Measurements from ENCODE around the gene COCH.
A peak's percentile ranks its signal among the peaks of the same experiment; 100 is the strongest.
"Not testable (repeated sequence)": the region's sequence is repeated elsewhere in the genome, so short reads cannot be mapped to it uniquely, and the experiment has no call there.

The COCH gene

DNA sequence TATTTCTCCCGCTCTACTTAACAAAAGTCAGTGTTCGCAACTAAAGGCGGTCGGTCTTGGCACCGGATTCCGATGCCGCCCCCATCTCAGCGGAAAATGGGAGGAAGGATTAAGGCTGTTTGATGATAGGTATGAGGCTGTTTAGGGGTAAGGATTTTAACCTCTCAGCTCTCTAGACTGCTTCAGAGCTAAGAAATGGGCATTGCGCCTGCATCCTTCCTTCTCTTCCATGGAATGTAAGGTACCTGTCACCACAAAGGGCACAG is 1.4 kb downstream of the COCH start:
- no peak for DNase-seq (ENCODE audit: low read depth)

DNA sequence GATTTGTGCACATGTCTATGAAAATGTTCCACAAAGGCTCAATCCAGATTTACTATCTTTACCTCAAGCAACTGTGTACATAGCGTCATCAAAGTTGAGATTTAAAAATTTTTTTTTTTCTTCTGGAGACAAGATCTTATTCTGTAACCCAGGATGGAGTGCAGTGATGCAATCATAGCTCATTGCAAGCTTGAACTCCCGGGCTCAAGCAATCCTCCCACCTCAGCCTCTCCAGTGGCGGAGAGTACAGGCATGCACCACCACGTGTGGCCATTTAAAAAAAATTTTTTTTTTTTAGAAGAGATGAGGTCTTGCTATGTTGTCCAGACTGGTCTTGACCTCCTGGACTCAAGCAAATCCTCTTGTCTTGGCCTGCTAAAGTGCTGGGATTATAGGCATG is 2.3 kb downstream of the COCH start:
- DNase-seq (ENCODE audit: low read depth) = no peak

DNA sequence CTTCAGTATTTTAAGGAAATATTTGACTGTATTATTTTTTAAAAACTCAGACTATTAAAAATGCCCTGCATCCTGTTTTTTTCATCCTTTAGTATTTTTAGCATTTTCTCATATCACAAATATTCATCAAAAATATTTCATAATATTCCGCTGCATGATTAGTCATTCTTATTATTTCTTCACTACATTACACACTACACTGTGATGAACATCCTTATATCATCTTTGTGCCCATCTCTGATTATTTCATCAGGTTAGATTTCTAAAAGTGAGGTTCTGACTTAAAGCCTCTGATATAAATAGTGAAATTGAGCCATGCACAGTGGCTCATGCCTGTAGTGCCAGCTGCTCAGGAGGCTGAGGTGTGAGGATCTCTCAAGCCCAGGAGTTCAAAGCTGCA is 8.1 kb downstream of the COCH start:
- no peak for DNase-seq (ENCODE audit: low read depth)

DNA sequence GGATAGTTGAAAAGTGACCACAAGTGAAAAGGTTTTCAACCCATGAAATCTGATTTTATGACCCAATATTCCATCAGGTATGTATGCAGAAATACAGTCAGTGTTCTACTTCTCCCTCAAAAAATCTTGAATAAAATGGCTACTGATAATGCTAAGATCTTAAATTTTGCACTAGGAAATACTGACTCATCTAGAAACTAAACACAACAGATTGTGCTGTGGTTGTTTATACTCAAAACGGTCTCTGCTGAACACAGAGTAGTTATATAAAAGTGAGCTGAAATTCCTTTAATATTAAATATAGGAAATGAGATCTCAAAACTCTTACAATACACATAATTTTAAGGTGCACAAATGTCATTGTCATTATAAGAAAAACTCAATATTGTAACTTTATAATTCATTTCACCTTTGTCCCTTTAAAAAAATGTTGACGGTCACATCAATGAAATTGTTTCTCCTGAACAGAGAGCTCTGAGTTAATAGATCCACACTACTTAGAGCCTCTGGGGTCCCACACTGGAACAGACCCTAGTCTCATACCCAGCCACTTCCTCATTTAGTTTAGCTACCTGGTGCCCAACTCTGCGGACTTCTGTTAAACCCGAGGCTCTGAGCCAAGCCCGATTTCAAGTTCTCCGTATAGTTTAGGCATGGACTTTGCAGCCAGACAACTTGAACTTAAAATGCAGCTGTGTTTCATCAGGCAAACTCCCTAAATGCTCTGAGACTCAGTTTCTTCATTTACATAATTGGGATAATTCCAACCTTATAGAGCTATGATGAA is 9.3 kb downstream of the COCH start:
- no peak for DNase-seq (ENCODE audit: low read depth)

DNA sequence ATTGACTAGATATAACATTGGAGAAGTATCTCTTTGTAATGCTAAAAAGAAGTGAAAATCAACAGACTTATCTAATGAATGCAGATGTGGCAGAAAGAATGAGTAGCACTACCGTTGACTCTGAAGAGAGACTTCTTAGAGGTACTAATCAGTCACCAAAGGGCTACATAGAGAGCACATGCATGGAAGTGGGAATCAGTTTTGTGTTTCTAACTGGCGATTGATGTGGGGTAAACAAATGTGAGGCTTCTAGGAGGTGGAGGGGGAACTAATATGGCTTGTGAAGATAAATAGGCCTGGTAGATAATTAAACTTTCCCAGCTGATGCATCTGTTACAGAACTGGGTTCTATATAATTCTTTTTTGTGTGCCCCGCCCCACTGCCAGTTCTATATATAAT is 10.5 kb downstream of the COCH start:
- no peak for DNase-seq (ENCODE audit: low read depth)

DNA sequence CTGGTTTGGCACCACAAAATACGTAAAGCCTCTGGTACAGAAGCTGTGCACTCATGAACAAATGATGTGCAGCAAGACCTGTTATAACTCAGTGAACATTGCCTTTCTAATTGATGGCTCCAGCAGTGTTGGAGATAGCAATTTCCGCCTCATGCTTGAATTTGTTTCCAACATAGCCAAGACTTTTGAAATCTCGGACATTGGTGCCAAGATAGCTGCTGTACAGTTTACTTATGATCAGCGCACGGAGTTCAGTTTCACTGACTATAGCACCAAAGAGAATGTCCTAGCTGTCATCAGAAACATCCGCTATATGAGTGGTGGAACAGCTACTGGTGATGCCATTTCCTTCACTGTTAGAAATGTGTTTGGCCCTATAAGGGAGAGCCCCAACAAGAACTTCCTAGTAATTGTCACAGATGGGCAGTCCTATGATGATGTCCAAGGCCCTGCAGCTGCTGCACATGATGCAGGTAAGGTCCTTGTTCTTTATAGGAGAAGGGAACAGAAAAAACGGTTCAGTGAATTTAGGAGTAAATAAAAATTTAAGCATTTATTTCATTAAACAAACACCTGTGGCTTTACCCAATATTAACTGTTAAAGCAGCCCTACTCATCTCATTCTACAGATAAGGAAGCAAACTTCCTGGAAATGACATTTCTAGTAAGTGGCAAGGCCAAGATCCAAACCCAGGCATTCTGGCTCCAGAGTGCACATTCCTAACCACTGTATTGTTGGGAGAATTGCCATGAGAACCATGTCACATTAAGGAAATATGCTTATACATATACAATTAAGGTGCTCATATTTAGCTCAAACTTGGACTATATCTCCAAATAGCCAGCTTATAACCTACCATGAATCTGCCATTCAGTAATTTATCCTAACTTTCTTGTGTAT is 11.7 kb downstream of the COCH start:
- DNase-seq (ENCODE audit: low read depth) = no peak

DNA sequence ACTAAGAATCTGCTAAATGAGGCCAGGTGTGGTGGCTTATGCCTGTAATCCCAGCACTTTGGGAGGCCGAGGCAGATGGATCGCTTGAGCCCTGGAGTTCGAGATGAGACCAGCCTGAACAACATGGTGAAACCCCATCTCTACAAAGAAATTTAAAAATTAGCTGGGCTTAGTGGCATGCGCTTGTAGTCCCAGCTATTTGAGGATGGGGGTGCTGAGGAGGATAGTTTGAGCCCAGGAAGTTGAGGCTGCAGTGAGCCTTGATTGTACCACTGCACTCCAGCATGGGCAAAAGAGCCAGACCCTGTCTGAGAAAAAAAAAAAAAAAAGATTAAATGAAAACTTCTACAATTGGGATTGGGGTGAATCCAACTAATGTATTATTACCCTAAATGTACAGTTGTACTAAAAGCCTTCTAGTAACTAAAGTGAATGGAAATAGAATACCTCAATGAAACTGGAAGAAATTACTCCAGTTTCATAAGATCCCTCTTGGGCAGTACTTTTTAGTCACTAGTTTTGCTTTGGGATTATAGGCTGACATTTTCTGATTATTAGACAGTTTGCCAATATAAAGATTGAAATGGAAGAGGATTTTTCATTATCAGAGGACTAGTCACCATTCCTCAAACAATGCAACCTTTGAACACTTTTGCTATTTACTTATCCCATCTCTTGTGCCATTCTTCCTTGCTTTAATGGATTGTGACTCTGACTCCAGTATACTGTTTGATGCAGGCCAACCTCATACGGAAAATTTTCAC is 14.3 kb downstream of the COCH start:
- no peak for DNase-seq (ENCODE audit: low read depth)

DNA sequence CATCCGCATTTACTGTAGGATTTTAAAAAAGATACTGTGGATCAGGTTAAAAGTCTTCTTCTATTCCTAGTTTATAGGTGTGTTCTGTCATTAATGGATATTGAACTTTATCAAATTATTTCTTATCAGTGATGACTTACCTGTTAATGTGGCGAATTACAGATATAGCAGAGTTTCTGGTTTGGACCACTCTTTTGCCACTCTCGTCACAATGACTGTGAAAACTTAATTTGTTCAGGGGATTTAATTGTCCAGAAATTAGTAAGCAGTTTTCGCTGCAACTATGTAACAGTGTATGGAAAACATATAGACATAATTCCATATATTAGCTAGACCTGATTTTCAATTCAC is 14.9 kb downstream of the COCH start:
- DNase-seq (ENCODE audit: low read depth) = no peak

DNA sequence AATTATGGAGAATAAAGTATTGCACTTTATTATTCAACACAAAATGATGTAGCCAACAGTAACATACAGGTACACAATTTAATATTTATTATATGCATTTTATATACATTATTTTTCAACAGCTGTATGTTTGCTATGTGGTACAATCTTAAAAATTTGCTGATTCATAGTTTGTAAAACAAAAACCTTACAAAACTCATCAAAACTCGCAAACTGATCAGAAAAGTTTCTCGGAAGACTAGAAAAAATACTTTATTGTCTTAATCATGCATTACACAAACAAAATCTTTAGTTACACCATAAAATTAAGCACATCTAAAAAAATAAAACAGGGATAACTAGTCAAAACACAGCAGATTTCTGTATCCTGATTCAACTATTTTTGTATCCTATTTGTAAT is 19.5 kb downstream of the COCH start:
- no peak for DNase-seq (ENCODE audit: low read depth)

DNA sequence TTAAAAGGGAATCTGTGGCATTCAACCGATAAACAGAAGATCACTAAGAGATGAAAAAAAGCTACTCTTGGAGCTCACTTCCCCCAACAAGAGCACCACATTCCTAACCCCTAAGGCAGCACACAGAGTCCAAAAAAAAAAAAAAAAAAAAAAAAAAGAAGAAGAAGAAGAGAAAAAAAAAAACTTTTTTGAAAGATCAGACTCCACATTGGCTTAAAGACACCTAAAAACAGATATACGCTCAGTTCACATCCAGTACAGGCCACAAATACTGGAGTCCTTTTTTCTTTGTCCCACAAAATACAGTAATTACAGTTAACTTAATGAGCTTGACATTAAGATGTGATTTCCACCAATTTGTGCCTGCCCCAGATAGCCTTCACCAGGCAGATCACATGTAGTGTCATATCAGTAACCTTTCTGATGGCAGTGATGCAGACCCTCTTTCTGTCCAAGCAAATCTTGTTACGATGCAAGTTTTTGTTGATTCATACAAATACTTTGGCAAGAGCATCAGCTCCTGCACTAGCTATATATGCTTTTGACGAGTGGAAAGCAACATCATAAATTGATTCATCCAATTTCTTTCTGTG is 20.7 kb downstream of the COCH start:
- no peak for DNase-seq (ENCODE audit: low read depth)

DNA sequence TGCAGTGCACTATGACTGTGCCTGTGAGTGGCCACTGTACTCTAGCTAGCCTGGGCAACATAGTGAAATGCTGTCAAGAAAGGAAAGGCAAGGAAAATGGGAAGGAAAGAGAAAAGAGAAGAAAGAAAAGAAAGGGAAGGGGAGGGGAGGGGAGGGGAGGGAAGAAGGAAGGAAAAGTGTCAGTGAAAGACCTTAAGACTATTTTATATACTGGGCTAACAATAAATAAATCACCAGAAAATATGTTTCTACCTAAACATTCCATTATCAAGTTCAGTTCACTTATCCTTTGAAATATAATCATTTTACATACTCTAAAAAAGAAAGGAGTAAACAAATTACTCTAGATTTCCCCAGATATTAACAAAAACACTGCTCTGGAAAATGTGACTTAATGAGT is 22.1 kb downstream of the COCH start:
- DNase-seq (ENCODE audit: low read depth) = no peak

DNA sequence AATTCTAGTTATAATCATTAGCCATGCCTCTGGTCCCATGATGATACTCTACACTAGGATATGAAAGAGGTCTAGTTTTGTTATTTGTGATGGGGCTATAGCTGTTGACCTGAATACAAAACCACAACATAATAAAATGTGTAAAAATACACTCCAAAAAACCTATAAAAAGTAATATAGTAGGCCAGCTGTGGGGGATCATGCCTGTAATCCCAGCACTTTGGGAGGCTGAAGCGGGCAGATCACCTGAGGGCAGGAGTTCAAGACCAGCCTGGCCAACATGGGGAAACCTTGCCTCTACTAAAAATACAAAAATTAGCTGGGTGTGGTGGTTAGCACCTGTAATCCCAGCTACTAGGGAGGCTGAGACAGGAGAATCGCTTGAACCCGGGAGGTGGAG is 22.8 kb downstream of the COCH start:
- not testable (repeated sequence) for DNase-seq (ENCODE audit: low read depth)

DNA sequence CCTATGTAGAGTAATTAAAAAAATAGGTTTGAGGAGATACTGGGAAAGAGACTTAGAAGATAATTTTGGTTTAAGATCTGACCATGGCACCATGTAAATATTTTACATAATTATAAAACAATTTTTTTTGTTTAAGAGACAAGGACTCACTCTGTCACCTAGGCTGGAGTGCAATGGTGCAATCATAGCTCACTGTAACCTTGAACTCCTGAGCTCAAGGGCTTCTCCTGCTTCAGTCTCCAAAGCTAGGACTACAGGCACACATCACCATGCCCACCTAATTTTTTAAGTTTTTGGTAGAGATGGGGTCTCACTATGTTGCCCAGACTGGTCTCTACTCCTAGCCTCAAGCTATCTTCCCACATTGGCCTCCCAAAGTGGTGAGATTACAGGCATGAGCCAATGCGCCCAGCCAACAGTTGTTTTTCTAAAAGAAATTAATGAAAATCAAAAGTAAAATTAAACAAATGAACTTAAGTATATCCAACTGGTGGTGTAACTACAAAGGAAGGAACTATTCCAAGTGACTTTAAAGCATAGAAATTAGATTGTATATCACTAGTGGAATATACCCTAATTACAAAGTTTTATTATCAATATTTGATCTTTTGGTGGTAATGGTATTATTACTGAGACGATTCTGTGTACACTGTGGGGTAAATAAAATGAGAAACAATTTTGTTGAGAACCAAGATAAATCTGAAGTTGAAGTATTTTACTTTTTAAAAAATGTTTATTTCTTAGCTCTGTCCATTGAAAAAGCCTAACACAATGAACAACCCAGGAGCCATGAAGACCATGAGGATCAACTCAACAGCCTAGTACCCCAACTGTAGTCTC is 29.1 kb downstream of the COCH start:
- no peak for DNase-seq (ENCODE audit: low read depth)

DNA sequence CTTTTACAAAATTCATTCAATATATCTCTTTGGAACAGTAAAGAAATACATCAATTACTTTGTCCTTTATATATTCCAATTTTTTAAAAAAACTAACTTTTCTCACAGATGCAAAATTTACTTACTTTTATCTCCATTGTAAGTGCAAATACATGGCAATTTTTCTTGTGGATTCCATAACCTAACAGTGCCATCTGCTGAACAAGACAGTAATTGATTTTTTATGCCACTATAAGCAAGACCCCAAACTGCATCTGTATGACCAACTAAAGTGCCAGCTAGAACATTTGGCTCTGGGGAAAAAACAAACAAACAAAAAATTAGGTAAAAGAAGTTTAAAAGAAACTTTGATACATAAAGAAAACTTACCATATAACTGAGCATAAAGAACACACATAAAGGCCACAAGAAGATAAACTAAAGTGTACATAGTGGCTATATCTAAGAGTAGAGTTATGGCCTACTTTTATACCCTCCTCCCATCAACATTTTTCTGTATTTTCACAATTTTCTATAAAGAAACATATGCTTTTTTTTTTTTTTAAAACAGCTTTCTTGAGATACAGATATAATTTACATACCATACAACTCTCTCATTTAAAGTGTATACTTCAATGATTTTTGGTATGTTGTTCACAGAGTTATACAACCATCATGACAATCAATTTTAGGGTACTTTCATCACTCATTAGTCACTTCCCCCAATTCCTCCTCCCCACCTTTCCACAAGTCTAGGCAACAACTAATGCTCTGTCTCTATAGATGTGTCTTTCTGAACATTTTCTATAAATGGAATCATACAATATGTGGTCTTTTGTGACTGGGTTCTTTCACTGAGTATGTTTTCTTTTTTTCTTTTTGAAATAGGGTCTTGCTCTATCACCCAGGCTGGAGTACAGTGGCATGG is 32.6 kb downstream of the COCH start:
- peak; percentile 42 for DNase-seq (ENCODE audit: low read depth)

DNA sequence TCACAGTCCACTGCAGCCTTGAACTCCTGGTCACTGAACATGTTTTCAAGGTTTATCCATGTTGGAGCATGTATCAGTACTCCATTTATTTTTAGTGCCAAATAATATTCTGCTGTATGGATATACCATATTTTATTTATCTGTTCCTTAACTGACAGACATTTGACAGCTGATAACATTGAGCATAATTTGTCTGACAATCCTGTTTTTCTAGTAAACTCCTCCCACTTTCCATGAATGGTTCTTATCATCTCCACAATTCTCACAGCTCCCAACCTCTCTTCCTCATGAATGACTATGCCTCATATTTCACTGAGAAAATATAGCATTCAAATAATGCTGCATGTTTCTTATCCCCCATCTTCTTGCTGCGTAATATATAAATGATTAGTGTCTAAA is 33.3 kb downstream of the COCH start:
- no peak for DNase-seq (ENCODE audit: low read depth)

DNA sequence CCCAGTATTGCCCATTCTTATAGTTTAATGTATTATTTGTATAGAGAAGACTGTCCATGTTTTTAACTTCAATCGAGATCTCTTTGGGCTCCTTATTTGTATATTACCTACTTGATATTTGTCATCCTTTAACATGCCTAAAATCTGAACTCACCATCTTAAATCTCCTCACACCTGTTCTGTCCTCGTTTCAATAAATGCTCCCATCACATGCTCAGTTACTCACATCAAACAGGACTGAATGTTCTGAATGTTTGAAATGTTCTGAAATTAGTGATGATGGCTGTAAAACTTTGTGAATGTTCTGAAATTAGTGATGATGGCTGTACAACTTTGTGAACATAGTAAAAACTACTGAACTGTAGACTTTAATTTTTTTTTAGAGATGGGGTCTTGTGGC is 34.5 kb downstream of the COCH start:
- no peak for DNase-seq (ENCODE audit: low read depth)

DNA sequence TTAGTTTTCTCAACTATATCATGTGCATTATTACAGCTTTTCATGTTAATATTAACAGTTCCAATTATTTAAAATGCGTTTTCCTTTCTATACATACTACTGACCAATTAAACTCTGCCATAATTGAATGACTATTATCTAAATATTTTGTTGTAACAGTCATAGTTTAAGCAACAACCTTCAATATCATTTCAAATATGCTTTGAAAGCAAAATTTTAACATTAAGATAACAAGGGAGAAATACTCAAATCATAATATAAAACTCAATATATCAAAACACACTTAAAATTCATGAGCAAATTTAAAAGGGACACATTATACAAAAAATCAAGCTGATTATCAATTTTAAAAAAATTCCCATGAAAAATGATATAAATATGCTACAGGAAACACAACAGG is 40.5 kb downstream of the COCH start:
- no peak for DNase-seq (ENCODE audit: low read depth)

DNA sequence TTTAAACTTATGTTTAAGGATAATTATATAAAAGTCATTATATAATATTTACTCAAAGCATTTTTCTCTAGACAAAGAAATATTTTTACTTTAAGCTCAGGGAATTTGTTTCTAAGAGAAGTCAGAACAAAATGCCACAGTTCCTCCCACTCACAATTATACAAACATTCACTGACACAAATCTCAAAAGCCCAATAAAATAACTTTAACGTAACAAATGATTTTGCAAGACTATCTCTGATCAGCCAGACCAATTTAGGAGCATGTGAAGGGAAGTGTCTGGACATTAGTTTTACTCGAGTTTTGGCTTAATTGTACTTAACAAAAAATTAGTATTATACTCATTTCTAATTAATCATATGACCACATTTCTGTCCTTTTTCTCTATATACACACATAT is 41.2 kb downstream of the COCH start:
- no peak for DNase-seq (ENCODE audit: low read depth)

DNA sequence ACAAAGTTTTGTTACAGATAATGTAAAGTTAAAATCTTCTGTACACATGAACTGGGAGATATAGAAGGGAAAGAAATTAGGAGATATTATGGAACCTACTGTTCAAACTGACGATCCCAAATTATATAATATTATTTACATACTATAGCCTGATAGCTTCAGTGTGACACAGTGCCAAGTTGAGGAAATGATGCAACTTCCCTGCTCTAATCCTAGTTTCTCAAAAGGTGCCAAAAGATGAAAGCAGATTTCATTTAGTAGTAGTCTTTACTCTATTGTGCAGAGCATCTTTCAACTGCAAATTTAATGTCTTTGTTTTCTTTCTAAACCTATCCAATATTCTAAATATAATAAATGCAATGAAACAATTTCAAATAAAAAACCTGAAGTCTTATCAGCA is 46.9 kb downstream of the COCH start:
- peak; percentile 5 for DNase-seq (ENCODE audit: low read depth)

DNA sequence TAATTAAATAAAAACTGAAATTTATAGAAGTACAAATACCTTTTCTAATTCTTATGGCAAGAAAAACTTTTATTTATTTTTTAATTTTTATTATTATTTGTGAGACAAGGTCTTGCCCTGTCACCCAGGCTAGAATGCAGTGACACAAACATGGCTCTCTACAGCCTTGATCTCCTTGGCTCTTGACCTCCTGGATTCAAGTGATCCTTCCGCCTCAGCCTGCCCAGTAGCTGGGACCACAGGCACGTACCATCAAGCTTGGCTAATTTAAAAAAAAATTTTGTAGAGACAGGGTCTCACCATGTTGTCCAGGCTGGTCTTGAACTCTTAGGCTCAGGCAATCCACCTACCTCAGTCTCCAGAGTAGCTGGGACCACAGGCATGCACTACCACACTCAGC is 47.4 kb downstream of the COCH start:
- DNase-seq (ENCODE audit: low read depth) = no peak

DNA sequence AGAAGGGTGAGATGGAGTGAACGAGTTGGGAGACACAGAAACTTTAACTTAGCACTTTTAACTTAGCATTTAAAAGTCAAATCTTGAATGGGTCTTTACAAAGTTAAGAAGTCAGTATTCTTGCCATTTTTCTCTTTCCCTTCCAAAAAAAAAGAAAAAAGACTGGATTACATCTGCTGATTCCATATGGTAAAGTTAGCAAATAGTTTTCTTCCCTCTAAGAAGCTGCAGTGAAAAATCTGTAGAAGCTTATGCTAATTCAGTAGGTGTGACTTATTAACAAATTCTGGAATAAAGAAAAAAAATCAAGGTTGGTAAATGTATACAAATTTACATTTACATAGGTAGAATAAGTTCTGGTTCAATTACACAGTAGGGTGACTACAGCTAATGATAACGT is 50.9 kb downstream of the COCH start:
- DNase-seq (ENCODE audit: low read depth) = no peak
